GM12801 (cell line): ENCODE results near the gene DDIT4L.

Source experiments
- TF ChIP-seq, protein P1 (sequence below): IDR thresholded peaks from one replicate; pipeline ENCODE4 v1.5.1; 2011; ENCODE audit warnings: control low read depth; ENCODE audit not compliant: insufficient read length; ENCODE audit errors: extremely low read depth

Gene DDIT4L

DNA sequence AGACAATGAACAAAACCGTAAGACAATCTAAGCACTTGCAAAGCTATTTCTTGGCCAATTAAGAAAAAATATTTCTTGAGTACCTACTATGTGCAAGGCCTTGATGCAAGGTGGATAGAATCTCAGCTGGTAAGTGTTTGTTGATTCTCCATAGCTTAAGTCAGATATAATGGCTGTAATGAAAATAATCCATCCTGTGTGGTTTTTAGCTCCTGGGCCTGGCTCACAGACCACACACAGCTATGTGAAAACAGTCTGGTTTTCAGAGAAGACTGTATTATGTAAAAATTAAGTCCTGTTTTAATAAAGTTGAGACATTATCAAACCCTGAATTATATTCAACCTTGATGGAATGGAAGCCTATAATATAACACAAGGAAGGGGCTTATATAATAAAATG lies 7.8 kb upstream of the DDIT4L start:
- TF ChIP-seq, protein P1, sequence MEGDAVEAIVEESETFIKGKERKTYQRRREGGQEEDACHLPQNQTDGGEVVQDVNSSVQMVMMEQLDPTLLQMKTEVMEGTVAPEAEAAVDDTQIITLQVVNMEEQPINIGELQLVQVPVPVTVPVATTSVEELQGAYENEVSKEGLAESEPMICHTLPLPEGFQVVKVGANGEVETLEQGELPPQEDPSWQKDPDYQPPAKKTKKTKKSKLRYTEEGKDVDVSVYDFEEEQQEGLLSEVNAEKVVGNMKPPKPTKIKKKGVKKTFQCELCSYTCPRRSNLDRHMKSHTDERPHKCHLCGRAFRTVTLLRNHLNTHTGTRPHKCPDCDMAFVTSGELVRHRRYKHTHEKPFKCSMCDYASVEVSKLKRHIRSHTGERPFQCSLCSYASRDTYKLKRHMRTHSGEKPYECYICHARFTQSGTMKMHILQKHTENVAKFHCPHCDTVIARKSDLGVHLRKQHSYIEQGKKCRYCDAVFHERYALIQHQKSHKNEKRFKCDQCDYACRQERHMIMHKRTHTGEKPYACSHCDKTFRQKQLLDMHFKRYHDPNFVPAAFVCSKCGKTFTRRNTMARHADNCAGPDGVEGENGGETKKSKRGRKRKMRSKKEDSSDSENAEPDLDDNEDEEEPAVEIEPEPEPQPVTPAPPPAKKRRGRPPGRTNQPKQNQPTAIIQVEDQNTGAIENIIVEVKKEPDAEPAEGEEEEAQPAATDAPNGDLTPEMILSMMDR = no peak

DNA sequence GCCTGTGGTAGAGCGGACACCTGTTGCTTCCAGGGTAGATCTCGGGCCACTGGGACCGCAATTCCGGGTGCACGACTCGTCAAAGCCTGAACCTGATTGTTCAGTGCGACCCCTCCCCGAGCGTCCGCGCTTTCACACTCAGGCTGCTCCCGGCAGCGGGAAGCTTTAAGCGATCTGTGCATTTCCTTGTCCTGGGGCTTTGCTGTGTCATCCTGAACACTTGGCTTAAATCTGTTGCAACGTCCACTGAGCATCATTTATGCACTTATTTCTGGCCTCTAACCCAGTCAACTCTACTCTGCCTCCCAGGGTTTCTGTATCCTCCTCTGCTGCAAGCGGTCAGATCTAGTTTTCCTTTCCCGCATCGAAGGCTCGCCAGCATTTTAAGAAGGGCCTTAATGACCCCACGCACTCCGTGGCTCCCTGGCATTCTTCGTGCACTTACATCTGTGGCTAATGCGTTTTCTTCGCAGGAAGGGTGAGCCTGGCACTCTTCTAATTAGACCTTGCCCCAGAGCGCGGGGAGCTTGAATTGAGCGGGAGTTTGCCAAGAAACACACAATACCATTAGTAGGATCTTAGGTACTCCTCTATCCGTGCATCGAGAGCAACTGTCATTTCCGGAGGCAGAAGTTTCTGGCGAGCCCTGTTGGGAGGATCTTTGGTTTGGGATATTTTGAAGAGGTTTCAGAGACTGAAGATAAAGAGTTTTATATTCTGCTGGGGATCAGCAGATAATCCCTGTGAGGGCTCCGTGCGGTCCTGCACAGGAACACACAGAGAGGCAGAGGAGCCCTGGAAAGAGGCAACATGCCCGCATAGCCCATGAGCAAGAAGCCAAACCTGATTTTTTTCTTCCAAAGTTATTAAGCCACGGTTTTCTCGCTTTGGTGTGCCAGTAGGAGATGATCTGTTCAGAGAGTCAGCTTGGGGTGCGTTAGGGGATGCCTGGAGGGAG lies 654 bp upstream of the DDIT4L start:
- TF ChIP-seq, protein P1 = no peak

DNA sequence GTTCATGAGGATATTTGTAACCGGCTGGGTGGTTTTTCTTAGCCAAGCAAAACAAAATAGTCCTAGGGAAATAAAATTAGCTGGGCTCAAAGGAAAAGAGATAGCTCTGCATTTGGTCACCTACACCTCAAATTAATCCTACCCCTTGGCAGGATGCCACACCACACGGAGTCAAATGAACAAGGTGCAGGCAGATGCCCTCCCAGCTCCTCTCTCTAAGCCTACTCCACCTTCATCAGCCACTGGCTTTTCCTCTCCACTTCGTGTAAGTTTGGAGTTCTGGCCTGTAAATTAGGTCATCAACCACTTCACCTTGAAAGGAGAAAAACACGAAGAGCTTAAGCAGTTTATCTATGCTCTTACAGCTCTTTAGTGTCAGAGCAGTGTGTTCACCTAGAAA lies 1.4 kb downstream of the DDIT4L start:
- TF ChIP-seq, protein P1 = no peak

DNA sequence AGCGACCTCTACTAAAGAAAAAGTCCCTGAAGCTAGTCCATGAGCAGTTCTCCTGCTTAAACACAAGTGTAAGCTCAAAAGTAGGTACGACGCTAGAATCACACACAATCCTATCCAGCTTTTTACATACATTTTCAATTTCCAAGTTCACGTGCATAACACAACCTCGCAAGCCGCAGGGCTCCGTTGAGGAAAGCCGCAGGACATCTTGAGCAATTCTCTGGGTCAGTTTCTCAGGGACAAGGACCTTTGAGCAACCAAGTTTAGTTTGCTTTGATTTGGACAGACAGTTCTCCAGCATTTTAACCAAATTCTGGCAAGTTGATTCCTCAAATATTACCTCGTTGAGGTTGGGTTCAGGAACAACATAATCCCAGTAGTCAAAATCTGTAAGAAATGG lies 2.5 kb downstream of the DDIT4L start:
- TF ChIP-seq, protein P1 = no peak

DNA sequence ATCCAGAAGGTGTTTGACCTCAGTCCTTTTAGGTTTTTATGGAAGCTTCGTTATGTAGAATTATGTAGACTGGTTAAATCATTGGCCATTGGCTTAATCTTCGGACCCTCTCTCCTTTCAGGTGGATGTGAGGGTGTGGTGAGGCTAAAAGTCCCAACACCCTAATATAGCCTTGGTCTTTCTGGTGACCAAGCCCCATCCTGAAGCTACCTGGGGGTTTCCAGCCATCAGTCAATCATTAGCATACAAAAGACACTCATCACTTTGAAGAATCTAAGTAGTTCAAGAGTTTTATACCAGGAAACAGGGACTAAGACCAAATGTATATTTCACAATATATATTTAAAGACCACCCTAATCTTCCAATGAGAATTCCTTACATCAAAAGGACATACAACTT lies 5.5 kb downstream of the DDIT4L start:
- TF ChIP-seq, protein P1 = no peak

DNA sequence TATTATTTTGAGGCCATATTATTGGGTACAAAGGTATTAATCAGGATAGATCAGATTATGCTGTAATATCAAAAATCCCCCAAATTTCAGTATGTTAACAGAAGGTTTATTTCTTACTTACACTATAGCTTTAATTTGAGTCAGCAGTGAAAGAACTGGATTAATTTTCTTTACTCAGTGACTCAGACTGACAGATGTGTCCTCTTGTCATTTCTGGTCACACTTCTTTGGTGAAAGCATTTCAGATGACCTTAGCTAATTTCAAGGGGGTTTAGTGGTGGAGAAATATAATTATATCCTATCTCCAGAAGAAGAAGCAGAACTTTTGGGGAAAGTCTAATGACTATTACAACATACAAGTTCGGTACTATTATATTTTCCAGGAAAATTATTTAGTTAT lies 12.4 kb downstream of the DDIT4L start:
- TF ChIP-seq, protein P1 = no peak

DNA sequence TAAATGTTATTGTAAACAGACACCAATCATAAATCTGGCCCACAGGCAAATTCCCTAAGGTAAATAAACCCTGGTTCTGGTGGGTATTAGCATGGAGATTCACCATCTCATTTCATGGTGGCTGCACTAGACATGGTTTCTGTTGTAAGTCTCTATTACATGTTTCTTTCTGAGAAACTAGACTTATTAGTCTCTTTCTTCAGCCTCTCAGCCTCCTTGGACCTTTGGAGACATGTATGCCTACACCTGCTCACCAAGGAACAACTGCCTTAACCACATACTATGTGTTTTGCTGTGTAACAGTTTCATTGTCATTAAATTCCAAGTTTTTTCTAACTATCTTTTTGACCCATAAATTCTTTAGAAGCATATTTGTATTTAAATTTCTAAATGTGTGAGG lies 13.1 kb downstream of the DDIT4L start:
- TF ChIP-seq, protein P1 = no peak
